K562 (cell line): ENCODE measurements around the gene UBE2O. TPM values are rescaled to one million over a fixed set of nuclear protein-coding genes. Genes with fewer than 3 reads are reported as not detected.

Source experiments
- ATF1 ChIP-seq, 2 experiments: fragments of 450-650 bp in 1 of 2; IDR thresholded peaks; 2 replicates each; pipeline ENCODE4 v1.6.1; 2016; ENCODE audit warnings: missing compliant biosample characterization in 1 of 2, missing genetic modification characterization in 1 of 2
- BRD9 ChIP-seq: fragments of 450-650 bp; IDR thresholded peaks from 2 replicates; pipeline ENCODE4 v1.6.1; 2018; ENCODE audit warnings: low read depth; ENCODE audit not compliant: partially characterized antibody
- CREB3L1 ChIP-seq: fragments of 450-650 bp; IDR thresholded peaks from 2 replicates; pipeline ENCODE4 v1.6.1; 2014; ENCODE audit warnings: low read depth, mild to moderate bottlenecking, moderate library complexity, borderline replicate concordance
- CREM ChIP-seq: IDR thresholded peaks from 2 replicates; pipeline ENCODE4 v1.6.1; 2014; ENCODE audit warnings: antibody characterized with exemption, low read depth
- ERF ChIP-seq: fragments of 450-650 bp; formaldehyde crosslinking; IDR thresholded peaks from 2 replicates; pipeline ENCODE4 v1.4.0; 2020; ENCODE audit warnings: mild to moderate bottlenecking, mixed read lengths
- FOS ChIP-seq: IDR thresholded peaks from 3 replicates; pipeline ENCODE4 v1.6.1; 2011; ENCODE audit not compliant: insufficient read length; ENCODE audit errors: extremely low read depth
- HCFC1 ChIP-seq: IDR thresholded peaks from 2 replicates; pipeline ENCODE4 v1.6.1; 2012; ENCODE audit warnings: low read depth, low read length, improper control_type of control experiment
- HDAC2 ChIP-seq: fragments of 450-650 bp; IDR thresholded peaks from 2 replicates; pipeline ENCODE4 v1.6.1; 2016; ENCODE audit warnings: mild to moderate bottlenecking
- HEY1 ChIP-seq: fragments of 250-450 bp; sonication (Bioruptor Pico); IDR thresholded peaks from 2 replicates; pipeline ENCODE4 v1.5.0; 2020; ENCODE audit warnings: mild to moderate bottlenecking, moderate library complexity, borderline replicate concordance
- HNRNPL ChIP-seq: fragments of 200-400 bp; formaldehyde crosslinking; IDR thresholded peaks from 2 replicates; pipeline ENCODE4 v1.6.1; 2017; ENCODE audit warnings: low read depth, mild to moderate bottlenecking, low read length
- MAX ChIP-seq: sonication (generic); formaldehyde crosslinking; IDR thresholded peaks from 2 replicates; pipeline ENCODE4 v1.9.0; 2022; ENCODE audit warnings: mild to moderate bottlenecking, missing genetic modification reagents
- MYC ChIP-seq, 2 experiments: fragments of 250-450 bp in 1 of 2; sonication (Bioruptor Pico) in 1 of 2; IDR thresholded peaks; 2 replicates each; pipeline versions ENCODE4 v1.5.1 to v1.6.1; 2012 to 2021; ENCODE audit warnings: low read depth in 2 of 2, borderline replicate concordance in 1 of 2, improper control_type of control experiment in 1 of 2, low read length in 1 of 2, mild to moderate bottlenecking in 1 of 2, moderate library complexity in 1 of 2
- NRF1 ChIP-seq, 2 experiments: fragments of 450-650 bp; IDR thresholded peaks in 1 of 2; conservative IDR thresholded peaks in 1 of 2; 2 replicates each; pipeline ENCODE4 v1.6.1; 2014; ENCODE audit warnings: mild to moderate bottlenecking in 2 of 2
- PKNOX1 ChIP-seq: fragments of 450-650 bp; IDR thresholded peaks from 2 replicates; pipeline ENCODE4 v1.6.1; 2016
- POLR2AphosphoS5 ChIP-seq: IDR thresholded peaks from 2 replicates; pipeline ENCODE4 v1.6.1; 2011; ENCODE audit warnings: mild to moderate bottlenecking, low read depth, low read length, moderate library complexity; ENCODE audit not compliant: control insufficient read depth, insufficient read depth
- RBBP5 ChIP-seq: fragments of 200-600 bp; sonication (generic); IDR thresholded peaks from 2 replicates; pipeline ENCODE4 v1.6.1; 2012; ENCODE audit warnings: borderline replicate concordance, mild to moderate bottlenecking, low read length, control low read depth, inconsistent platforms; ENCODE audit not compliant: insufficient read depth, poor library complexity, severe bottlenecking
- RBM22 ChIP-seq: fragments of 200-400 bp; formaldehyde crosslinking; IDR thresholded peaks from 2 replicates; pipeline ENCODE4 v1.6.1; 2018; ENCODE audit warnings: low read length, low read depth; ENCODE audit not compliant: poor library complexity, severe bottlenecking
- RBM25 ChIP-seq: fragments of 200-400 bp; formaldehyde crosslinking; IDR thresholded peaks from 2 replicates; pipeline ENCODE4 v1.6.1; 2018; ENCODE audit warnings: low read length, low read depth, moderate library complexity; ENCODE audit not compliant: severe bottlenecking
- SMAD4 ChIP-seq: fragments of 250-450 bp; sonication (Bioruptor Pico); conservative IDR thresholded peaks from 2 replicates; pipeline ENCODE4 v1.8.0; 2021; ENCODE audit warnings: inconsistent platforms, mild to moderate bottlenecking, moderate library complexity
- ZBTB7A ChIP-seq: IDR thresholded peaks from 2 replicates; pipeline ENCODE4 v1.6.1; 2011; ENCODE audit warnings: low read depth, mild to moderate bottlenecking, low read length, moderate library complexity, borderline replicate concordance; ENCODE audit not compliant: control insufficient read depth
- ZNF24 ChIP-seq: fragments of 450-650 bp; IDR thresholded peaks from 2 replicates; pipeline ENCODE4 v1.6.1; 2016
- ZNF282 ChIP-seq: sonication (generic); formaldehyde crosslinking; IDR thresholded peaks from 2 replicates; pipeline ENCODE4 v1.8.1; 2023; ENCODE audit warnings: missing genetic modification reagents
- ZNF449 ChIP-seq: fragments of 250-450 bp; sonication (Bioruptor Pico); IDR thresholded peaks from 2 replicates; pipeline ENCODE4 v1.8.0; 2022; ENCODE audit warnings: moderate library complexity, mild to moderate bottlenecking, inconsistent platforms
- polyA plus RNA-seq, 8 experiments: library from polyadenylated mRNA; depleted of rRNA in 4 of 8; stranded (reverse) in 5 of 8; unstranded in 3 of 8; fragments of >200 nt; fragmentation: Nextera tagmentation in 2 of 8; fragmentation: Illumina TruSeq in 1 of 8; extraction: Ambion mirVana in 2 of 8; extraction: Trizol in 1 of 8; gene quantifications; 2 replicates each; pipeline versions ENCODE4 v1.2.1 to v1.2.3, GENCODE V29; 2011 to 2014; ENCODE audit warnings: inconsistent platforms in 1 of 8, missing spikeins in 1 of 8
- total RNA-seq, 7 experiments: library from RNA; depleted of rRNA in 6 of 7; stranded (reverse); fragments of >200 nt in 6 of 7; fragmentation: Illumina TruSeq in 2 of 7; extraction: Trizol in 2 of 7; gene quantifications; 2 replicates each; pipeline versions ENCODE4 v1.2.1 to v1.2.3, GENCODE V29; 2011 to 2021; ENCODE audit warnings: low replicate concordance in 1 of 7

Gene UBE2O
- total and polyA plus RNA-seq, 9 of the 15 experiments (the other 6 are each of a cell fraction or from before 2014, with no cell fraction given) = 1.6 to 39.7 (median 13.3) TPM

- TF ChIP-seq MYC (IDR thresholded peaks at IDR 0.05; ENCODE audit: low read depth, low read length) (peak; percentile 36; the same call in 1 of the 2 replicates), MYC (CRISPR knock-in tag; IDR thresholded peaks at IDR 0.05; ENCODE audit: borderline replicate concordance, low read depth) (no peak), ZNF449 (CRISPR knock-in tag) (no peak), RBBP5 (peak; percentile 86), HNRNPL (no peak), CREB3L1 (peak; percentile 77; the same call in 1 of the 2 replicates), ZNF24 (0 out of 2 replicates have a peak, but pooled peaks have one; percentile 13), RBM25 (peak; percentile 50), HCFC1 (peak; percentile 49), CREM (peak; percentile 93), ATF1 (CRISPR knock-in tag; IDR thresholded peaks at IDR 0.05) (0 out of 2 replicates have a peak, but pooled peaks have one; percentile 60), ATF1 (tag; IDR thresholded peaks at IDR 0.05) (peak; percentile 88), ZNF282 (CRISPR knock-in tag) (0 out of 2 replicates have a peak, but pooled peaks have one; percentile 22), RBM22 (peak; percentile 100), ERF (0 out of 2 replicates have a peak, but pooled peaks have one; percentile 31), NRF1 (conservative IDR thresholded peaks at IDR 0.05 in 1 of 2, IDR thresholded peaks at IDR 0.05 in 1 of 2) (peak; percentile 4 to 65; a peak in 2 of 4 replicates), FOS (no peak), MAX (CRISPR knock-in tag) (peak; percentile 44; the same call in 1 of the 2 replicates), HDAC2 (peak; percentile 99), POLR2AphosphoS5 (peak; percentile 55; the same call in 1 of the 2 replicates), PKNOX1 (no peak), ZBTB7A (no peak), SMAD4 (peak; percentile 51; the same call in 1 of the 2 replicates), BRD9 (no peak), HEY1 (no peak)
Observed at GRCh38 chr17:76452660-76453430, at the start of gene UBE2O (continued).
